Measurements from ENCODE around the gene TRIM31.

The TRIM31 gene

DNA sequence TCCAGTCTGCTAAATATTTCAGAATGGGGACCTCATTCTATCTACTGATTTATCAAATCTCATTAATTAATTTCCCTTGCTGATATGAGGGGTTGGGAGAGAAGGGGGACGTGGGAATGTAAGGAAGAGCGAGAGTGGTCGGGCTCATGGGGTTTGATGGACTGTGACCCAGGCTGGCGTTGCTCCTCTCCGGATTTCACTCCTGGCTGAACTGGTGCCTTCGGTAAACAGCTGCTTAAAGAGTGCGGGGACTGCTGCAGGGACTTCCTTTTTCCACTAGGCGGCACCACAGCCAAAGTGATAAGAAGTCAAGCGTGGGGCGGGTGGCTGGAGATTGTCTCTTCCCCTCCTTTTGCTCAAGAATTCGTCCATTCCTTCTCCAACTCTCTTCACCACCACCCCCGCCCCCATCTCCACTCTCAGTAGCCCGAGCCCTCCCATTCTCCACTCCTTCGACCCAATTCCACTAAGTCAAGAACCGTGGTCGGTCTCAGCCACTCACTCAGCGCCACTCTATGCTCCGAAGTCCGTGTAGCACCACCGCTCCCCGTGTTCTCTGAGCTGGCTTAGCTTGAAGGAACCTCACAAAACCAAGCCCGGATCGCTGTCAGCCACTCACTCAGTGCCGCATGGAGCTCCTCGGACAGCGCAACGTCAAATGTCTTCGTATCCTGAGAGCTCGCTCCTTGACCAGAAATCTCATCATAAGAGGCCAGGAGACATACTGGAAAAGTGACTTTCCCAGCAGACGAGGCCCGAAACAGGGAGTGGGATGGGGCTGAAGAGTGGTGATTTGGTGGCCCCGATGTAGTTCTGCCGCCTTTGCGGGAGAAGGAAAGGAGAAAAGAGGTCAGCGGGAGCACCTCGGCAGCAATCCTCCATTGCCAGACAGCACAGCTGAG is 9.7 kb downstream of the TRIM31 start (continued):
- TF ChIP-seq ZNF610 (tag by site-specific recombination; IDR thresholded peaks at IDR 0.05; ENCODE audit: borderline replicate concordance) (0 out of 2 replicates have a peak, but pooled peaks have one; percentile 53), ZEB2 (tag by site-specific recombination; IDR thresholded peaks at IDR 0.05) (peak; percentile 57; the same call in 1 of the 2 replicates)

DNA sequence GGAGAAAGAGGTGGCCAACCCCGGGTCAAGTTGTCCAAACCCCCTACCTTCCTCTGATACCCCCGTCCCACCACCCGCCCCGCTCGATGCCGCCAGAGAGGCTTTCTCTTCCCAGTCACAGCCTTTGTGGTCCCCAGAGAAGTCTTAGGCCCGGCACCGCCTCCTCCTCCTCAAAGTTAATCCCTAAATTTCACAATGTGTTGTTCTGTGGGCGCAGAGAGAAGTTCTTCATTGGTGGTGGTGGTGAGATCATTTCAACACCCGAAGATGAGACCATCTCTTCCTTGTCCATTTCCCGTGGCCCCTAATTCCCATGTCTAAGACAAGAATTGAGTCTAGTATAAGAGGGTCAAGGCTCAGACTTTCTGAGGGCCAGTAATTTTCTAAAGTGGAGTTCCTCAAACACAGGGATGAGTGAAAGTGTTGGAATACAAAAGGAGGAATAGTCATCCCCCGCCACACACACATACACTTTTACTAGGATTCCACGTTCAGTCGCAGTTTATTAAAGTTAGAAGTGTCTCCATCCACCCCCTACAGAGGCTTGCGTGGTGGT is 10.4 kb downstream of the TRIM31 start:
- no peak overlapping the region; the same call in 1 of the 2 replicates for H3K27ac ChIP-seq (ENCODE audit: extremely low read depth, low read depth, low read length)
- ChIA-PET CTCF (interaction anchor here (0.5 to 5.7 kb wide), 47 partner anchors 8 to 448 kb away, joined by 3 to 200 read pairs (median 5); partner anchors contain the start of genes POLR1H, PPP1R11, TRIM26 and TRIM31), POLR2A (interaction anchor here (0.7 to 2.7 kb wide), 22 partner anchors 9 to 224 kb away, joined by 3 to 36 read pairs (median 5); partner anchors contain the start of genes POLR1H, PPP1R11, TRIM26 and TRIM39)
- peak overlapping the region; percentile 33 for H3K4me3 ChIP-seq (ENCODE audit: low read depth, low read length)
- peaks cover 15% of the 10 kb centered on the region for H3K4me1 ChIP-seq (ENCODE audit: control insufficient read depth, insufficient read depth, low read length)
- H3K9me3 ChIP-seq (ENCODE audit: control insufficient read depth, insufficient read depth, low read depth, low read length) = no peaks in the 10 kb centered on the region
- no peaks in the 10 kb centered on the region for H3K36me3 ChIP-seq (ENCODE audit: control insufficient read depth in 2 of 2, insufficient read depth in 1 of 2, low read length in 2 of 2)
- TF ChIP-seq ZEB2 (tag by site-specific recombination; IDR thresholded peaks at IDR 0.05) = no peak
- TF ChIP-seq ZNF121 (tag by site-specific recombination; IDR thresholded peaks at IDR 0.05) = no peak
- no peak for TF ChIP-seq ZNF366 (tag by site-specific recombination; conservative IDR thresholded peaks at IDR 0.05)
- TF ChIP-seq ZBTB48 (tag by site-specific recombination; IDR thresholded peaks at IDR 0.05) = 0 out of 2 replicates have a peak, but pooled peaks have one; percentile 41
- TF ChIP-seq, protein P1, sequence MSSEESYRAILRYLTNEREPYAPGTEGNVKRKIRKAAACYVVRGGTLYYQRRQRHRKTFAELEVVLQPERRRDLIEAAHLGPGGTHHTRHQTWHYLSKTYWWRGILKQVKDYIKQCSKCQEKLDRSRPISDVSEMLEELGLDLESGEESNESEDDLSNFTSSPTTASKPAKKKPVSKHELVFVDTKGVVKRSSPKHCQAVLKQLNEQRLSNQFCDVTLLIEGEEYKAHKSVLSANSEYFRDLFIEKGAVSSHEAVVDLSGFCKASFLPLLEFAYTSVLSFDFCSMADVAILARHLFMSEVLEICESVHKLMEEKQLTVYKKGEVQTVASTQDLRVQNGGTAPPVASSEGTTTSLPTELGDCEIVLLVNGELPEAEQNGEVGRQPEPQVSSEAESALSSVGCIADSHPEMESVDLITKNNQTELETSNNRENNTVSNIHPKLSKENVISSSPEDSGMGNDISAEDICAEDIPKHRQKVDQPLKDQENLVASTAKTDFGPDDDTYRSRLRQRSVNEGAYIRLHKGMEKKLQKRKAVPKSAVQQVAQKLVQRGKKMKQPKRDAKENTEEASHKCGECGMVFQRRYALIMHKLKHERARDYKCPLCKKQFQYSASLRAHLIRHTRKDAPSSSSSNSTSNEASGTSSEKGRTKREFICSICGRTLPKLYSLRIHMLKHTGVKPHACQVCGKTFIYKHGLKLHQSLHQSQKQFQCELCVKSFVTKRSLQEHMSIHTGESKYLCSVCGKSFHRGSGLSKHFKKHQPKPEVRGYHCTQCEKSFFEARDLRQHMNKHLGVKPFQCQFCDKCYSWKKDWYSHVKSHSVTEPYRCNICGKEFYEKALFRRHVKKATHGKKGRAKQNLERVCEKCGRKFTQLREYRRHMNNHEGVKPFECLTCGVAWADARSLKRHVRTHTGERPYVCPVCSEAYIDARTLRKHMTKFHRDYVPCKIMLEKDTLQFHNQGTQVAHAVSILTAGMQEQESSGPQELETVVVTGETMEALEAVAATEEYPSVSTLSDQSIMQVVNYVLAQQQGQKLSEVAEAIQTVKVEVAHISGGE (tag by site-specific recombination; conservative IDR thresholded peaks at IDR 0.05; ENCODE audit: low read depth) = no peak
- TF ChIP-seq, protein P2, sequence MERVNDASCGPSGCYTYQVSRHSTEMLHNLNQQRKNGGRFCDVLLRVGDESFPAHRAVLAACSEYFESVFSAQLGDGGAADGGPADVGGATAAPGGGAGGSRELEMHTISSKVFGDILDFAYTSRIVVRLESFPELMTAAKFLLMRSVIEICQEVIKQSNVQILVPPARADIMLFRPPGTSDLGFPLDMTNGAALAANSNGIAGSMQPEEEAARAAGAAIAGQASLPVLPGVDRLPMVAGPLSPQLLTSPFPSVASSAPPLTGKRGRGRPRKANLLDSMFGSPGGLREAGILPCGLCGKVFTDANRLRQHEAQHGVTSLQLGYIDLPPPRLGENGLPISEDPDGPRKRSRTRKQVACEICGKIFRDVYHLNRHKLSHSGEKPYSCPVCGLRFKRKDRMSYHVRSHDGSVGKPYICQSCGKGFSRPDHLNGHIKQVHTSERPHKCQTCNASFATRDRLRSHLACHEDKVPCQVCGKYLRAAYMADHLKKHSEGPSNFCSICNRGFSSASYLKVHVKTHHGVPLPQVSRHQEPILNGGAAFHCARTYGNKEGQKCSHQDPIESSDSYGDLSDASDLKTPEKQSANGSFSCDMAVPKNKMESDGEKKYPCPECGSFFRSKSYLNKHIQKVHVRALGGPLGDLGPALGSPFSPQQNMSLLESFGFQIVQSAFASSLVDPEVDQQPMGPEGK (tag by site-specific recombination; IDR thresholded peaks at IDR 0.05) = peak; percentile 33; the same call in 1 of the 2 replicates
- peak; percentile 11; the same call in 1 of the 2 replicates for TF ChIP-seq ZBTB20 (tag by site-specific recombination; IDR thresholded peaks at IDR 0.05)
- 0 out of 2 replicates have a peak, but pooled peaks have one; percentile 20 for TF ChIP-seq ZFHX2 (tag by site-specific recombination; conservative IDR thresholded peaks at IDR 0.05)
- no peak for TF ChIP-seq ZNF510 (tag by site-specific recombination; IDR thresholded peaks at IDR 0.05; ENCODE audit: insufficient replicate concordance)
- 0 out of 2 replicates have a peak, but pooled peaks have one; percentile 29 for TF ChIP-seq ZNF10 (tag by site-specific recombination; IDR thresholded peaks at IDR 0.05)
- TF ChIP-seq, protein P3, sequence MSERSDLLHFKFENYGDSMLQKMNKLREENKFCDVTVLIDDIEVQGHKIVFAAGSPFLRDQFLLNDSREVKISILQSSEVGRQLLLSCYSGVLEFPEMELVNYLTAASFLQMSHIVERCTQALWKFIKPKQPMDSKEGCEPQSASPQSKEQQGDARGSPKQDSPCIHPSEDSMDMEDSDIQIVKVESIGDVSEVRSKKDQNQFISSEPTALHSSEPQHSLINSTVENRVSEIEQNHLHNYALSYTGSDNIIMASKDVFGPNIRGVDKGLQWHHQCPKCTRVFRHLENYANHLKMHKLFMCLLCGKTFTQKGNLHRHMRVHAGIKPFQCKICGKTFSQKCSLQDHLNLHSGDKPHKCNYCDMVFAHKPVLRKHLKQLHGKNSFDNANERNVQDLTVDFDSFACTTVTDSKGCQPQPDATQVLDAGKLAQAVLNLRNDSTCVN (tag by site-specific recombination; optimal IDR thresholded peaks at IDR 0.05) = peak; percentile 15
- 0 out of 2 replicates have a peak, but pooled peaks have one; percentile 3 for TF ChIP-seq ZNF623 (tag by site-specific recombination; IDR thresholded peaks at IDR 0.05)
